ENCODE measurements around the gene CAPN9. TPM values are rescaled to one million over a fixed set of nuclear protein-coding genes. Genes with fewer than 3 reads are reported as not detected.

The CAPN9 gene
- total RNA-seq, 1 experiment from 2014 or later = 0.39 TPM

- Mint-ChIP-seq H3K4me3 (ENCODE audit: unreplicated experiment) (no peak overlapping the region), H3K27ac (ENCODE audit: unreplicated experiment) (no peak overlapping the region), H3K9me3 (ENCODE audit: unreplicated experiment) (peaks cover 9% of the 10 kb centered on the region), H3K4me1 (ENCODE audit: low read depth, unreplicated experiment) (peaks cover 63% of the 10 kb centered on the region), H3K27me3 (ENCODE audit: insufficient read depth, unreplicated experiment) (no peaks in the 10 kb centered on the region), H3K36me3 (ENCODE audit: insufficient read depth, unreplicated experiment) (no peaks in the 10 kb centered on the region)
- no TSS peak for BruUV-seq (replicated peaks)
- no peak for DNase-seq
- 0 out of 2 replicates have a peak, but pooled peaks cover 3% of the 10 kb centered on the region for H3K9me3 ChIP-seq
- ChIA-PET CTCF (no interaction called here), POLR2A (no interaction called here)
- H3K4me1 ChIP-seq = peaks cover 76% of the 10 kb centered on the region
- H3K4me3 ChIP-seq (ENCODE audit: low read depth, low read length) = no peak overlapping the region
- H3K27me3 ChIP-seq (replicated peaks; ENCODE audit: control insufficient read depth, insufficient read depth, low read length) = no peaks in the 10 kb centered on the region
- intact Hi-C loops (cut with micrococcal nuclease; ENCODE audit: unreplicated experiment) = no loop called here
- no peak for TF ChIP-seq CTCF (IDR thresholded peaks at IDR 0.05; ENCODE audit: insufficient read depth in 1 of 2, low read depth in 1 of 2, low read length in 1 of 2, severe bottlenecking in 1 of 2, unreplicated experiment in 1 of 2)
- H3K36me3 ChIP-seq (ENCODE audit: control insufficient read depth, insufficient read depth, low read length) = no peaks in the 10 kb centered on the region
These were observed 957 bp downstream of the CAPN9 start for GRCh38 chr1:230747890-230748800.

GRCh38 chr1:230749150-230749549 is 2.0 kb downstream of the CAPN9 start:
- Mint-ChIP-seq H3K9me3 (ENCODE audit: unreplicated experiment) (peaks cover 9% of the 10 kb centered on the region), H3K27ac (ENCODE audit: unreplicated experiment) (no peak overlapping the region), H3K4me1 (ENCODE audit: low read depth, unreplicated experiment) (peaks cover 53% of the 10 kb centered on the region), H3K36me3 (ENCODE audit: insufficient read depth, unreplicated experiment) (no peaks in the 10 kb centered on the region), H3K4me3 (ENCODE audit: unreplicated experiment) (no peak overlapping the region), H3K27me3 (ENCODE audit: insufficient read depth, unreplicated experiment) (no peaks in the 10 kb centered on the region)
- Histone ChIP-seq H3K27me3 (replicated peaks; ENCODE audit: control insufficient read depth, insufficient read depth, low read length) (no peaks in the 10 kb centered on the region), H3K9me3 (0 out of 2 replicates have a peak, but pooled peaks cover 3% of the 10 kb centered on the region), H3K4me1 (peaks cover 73% of the 10 kb centered on the region), H3K36me3 (ENCODE audit: control insufficient read depth, insufficient read depth, low read length) (no peaks in the 10 kb centered on the region), H3K4me3 (ENCODE audit: low read depth, low read length) (no peak overlapping the region)
- TF ChIP-seq CTCF (IDR thresholded peaks at IDR 0.05; ENCODE audit: insufficient read depth in 1 of 2, low read depth in 1 of 2, low read length in 1 of 2, severe bottlenecking in 1 of 2, unreplicated experiment in 1 of 2) = no peak
- POLR2A ChIA-PET = no interaction called here
- no TSS peak for BruUV-seq (replicated peaks)
- DNase-seq = no peak
- CTCF ChIA-PET = no interaction called here
- intact Hi-C loops (cut with micrococcal nuclease; ENCODE audit: unreplicated experiment) = no loop called here

- H3K27me3 Mint-ChIP-seq (ENCODE audit: insufficient read depth, unreplicated experiment) = no peaks in the 10 kb centered on the region
- ChIA-PET POLR2A (no interaction called here), CTCF (no interaction called here)
- TF ChIP-seq CTCF (IDR thresholded peaks at IDR 0.05; ENCODE audit: insufficient read depth in 1 of 2, low read depth in 1 of 2, low read length in 1 of 2, severe bottlenecking in 1 of 2, unreplicated experiment in 1 of 2) = no peak
- 0 out of 2 replicates have a peak, but pooled peaks cover 3% of the 10 kb centered on the region for H3K9me3 ChIP-seq
- H3K9me3 Mint-ChIP-seq (ENCODE audit: unreplicated experiment) = peaks cover 9% of the 10 kb centered on the region
- H3K27ac Mint-ChIP-seq (ENCODE audit: unreplicated experiment) = peak overlapping the region; percentile 93
- H3K36me3 Mint-ChIP-seq (ENCODE audit: insufficient read depth, unreplicated experiment) = no peaks in the 10 kb centered on the region
- intact Hi-C loops (cut with micrococcal nuclease; ENCODE audit: unreplicated experiment) = no loop called here
- H3K4me3 ChIP-seq (ENCODE audit: low read depth, low read length) = no peak overlapping the region
- no peaks in the 10 kb centered on the region for H3K36me3 ChIP-seq (ENCODE audit: control insufficient read depth, insufficient read depth, low read length)
- H3K4me1 ChIP-seq = peaks cover 68% of the 10 kb centered on the region
- peaks cover 48% of the 10 kb centered on the region for H3K4me1 Mint-ChIP-seq (ENCODE audit: low read depth, unreplicated experiment)
- no peaks in the 10 kb centered on the region for H3K27me3 ChIP-seq (replicated peaks; ENCODE audit: control insufficient read depth, insufficient read depth, low read length)
- no peak for DNase-seq
- H3K4me3 Mint-ChIP-seq (ENCODE audit: unreplicated experiment) = no peak overlapping the region
- no TSS peak for BruUV-seq (replicated peaks)
These were observed 2.4 kb downstream of the CAPN9 start for GRCh38 chr1:230749635-230750034.
